Stimulated activated CD8-positive, alpha-beta memory T cell treated with anti-CD3 and anti-CD28 coated beads, Interleukin-4, amount 100 ng/mL, for 4 hours (primary cell): ENCODE results near the gene MRGPRE.

Experiments used
- DNase-seq, 2 donors: peaks; one replicate each; pipeline ENCODE4 v3.0.0-alpha.2; 2020; ENCODE audit warnings: low read depth in 2 of 2, low spot score in 1 of 2

MRGPRE gene

DNA sequence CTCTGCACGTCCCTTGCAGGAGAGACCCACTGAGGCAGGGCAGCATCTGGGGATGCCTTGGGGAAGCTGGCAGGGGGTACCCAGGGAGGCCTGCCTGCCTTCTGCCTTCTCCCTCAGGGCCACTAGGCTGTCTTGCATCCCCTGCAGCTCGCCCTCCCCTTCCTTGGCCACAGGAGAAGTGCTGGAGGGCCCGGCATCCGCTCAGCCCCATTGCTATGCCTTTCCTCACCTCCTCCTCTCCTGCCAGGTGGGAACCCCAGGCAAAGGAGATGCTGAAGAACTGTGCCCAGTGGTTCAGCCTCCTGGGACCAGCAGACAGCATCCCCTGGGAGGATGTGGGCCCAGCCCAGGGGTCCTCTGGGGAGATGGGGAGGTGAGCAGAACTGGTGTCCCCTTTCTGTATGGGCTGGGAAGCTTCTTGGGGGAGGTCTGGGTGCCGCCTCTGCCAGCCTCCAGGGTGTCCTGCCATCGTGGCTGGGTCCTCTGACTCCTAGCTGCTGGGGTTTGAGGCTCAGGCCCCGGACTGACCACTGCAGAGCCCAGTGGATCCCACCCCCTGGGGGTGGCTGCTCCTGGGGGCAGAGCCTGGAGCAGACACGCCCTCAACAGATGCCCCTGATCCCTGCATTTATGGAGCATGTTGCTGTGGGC, 34.2 kb downstream of the MRGPRE start:
- no peak for DNase-seq

- DNase-seq: no peak
These were observed 35.0 kb downstream of the MRGPRE start for GRCh38 chr11:3197044-3197695.

DNA sequence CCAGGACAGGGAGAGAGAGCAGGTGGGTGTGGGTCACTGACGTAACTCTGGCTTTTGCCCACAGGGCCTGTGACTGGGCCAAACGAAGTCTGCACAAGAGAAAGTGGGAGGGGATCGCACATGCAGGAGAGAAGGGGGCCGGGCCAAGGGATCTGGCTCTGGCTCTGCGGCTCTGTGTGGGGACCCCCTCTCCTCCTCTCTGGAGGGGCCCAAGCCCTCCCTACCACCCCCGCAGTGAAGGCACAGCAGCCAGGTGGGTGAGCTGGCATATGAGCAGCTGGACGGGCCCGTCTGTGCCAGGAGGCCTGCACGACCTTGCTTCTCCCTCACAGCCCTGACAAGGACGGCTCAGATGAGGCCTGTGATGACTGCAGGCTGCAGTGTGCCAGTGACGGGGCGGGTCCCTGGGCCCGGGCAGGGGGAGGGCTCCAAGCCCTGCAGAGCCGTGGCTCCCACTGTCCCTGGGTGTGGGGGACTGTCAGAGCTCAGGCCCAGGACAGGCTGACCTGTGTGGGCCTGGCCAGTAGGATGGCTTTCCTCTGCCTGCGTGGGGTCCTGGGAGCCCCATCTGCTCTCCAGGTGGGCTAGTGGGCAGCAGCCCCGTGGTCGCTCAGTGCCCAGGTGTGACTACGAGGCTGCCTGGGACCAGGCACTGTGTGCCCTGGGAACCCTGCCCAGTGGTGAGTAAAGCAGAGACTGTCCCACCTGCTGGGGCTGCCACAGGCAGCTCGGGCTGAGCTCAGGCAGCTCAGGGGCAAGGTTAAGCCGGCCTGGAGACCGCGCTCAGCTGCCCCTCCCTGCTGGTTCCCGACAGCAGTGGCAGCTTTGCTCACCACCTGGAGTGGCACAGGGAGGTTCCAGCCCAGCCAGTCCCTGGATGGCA, 35.8 kb downstream of the MRGPRE start:
- no peak for DNase-seq

DNA sequence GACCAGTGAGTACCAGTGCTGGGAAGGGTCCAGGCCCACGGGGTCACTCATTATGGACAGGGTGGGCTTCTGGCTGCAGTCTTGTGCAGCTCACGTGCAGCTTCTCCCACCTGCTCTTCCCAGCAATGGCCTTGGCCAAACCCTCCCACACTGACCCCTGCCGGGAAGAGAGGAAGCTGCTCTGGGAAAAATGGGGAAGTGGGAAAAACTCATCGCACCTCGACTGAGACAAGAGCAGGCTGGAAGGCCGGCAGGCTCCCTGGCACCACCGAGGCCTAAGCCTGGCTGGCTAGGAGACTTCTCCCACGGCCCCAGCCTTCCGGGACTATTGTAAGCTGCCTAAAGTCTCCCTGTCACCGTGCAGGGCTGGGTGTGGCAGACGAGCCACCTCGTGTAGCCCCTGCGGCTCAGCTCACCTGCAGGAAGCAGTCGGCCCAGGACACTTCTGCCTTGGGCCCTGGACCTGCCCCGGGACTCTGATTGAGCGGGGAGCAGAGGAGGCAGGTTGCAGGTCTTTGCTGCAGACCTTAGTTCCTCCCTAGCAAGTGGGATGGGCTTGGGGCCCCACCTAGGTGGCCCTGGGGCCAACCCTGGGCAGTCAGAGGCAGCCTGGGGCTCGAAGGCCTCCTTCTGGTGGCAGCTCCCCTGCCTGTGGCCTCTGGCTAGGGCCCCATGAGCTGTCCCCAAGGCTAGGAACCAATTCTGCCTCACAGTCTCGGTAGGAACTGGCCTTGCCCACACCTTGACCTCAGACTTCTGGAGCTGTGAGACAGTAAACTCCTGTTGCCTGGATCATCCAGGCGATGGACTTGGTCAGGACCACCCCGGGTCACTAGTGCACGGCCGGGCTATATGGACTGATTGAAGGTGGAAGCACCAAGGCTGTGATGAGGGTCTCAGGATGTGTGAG, 36.7 kb downstream of the MRGPRE start:
- DNase-seq: no peak

DNA sequence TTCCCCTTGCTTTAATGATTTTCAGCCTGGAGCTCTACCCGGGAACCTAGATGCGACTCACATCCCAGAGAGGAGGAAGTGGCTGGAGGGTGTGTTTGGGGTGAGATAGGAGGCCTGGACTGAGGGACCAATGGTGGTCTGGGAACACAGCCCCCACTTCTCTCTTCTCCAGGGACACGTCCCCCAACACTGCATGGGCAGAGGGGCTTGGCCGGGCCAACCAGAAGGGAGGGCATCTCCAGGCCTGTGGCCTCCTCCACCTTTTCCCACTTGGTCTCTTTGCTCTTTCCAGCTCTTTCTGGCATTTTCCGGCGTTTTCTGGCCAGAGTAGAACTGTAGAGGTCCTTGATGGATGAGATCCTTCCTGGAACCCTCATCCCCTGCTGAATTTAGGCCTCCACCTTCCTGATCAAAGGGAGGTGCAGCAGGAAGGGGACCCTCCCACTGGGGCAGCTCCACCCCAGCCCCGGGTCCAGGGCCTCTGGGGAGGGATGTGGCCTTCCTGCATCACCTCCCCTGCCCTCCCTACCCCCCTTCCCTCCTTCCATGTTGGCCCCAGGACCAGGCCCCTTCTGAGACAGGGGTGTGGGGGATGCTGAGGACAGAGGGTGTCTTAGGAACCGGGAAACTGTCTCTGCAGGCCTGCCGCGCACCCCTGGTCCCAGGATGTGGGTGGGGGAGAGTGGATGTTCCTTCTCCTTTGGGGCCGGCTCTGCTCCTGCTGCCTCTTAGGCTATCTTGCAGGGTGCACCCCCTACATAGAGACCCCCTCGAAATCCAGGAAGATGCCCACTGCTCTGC, 38.0 kb downstream of the MRGPRE start:
- no peak for DNase-seq

- no peak for DNase-seq
These were observed 38.7 kb downstream of the MRGPRE start for GRCh38 chr11:3193373-3194015.

DNA sequence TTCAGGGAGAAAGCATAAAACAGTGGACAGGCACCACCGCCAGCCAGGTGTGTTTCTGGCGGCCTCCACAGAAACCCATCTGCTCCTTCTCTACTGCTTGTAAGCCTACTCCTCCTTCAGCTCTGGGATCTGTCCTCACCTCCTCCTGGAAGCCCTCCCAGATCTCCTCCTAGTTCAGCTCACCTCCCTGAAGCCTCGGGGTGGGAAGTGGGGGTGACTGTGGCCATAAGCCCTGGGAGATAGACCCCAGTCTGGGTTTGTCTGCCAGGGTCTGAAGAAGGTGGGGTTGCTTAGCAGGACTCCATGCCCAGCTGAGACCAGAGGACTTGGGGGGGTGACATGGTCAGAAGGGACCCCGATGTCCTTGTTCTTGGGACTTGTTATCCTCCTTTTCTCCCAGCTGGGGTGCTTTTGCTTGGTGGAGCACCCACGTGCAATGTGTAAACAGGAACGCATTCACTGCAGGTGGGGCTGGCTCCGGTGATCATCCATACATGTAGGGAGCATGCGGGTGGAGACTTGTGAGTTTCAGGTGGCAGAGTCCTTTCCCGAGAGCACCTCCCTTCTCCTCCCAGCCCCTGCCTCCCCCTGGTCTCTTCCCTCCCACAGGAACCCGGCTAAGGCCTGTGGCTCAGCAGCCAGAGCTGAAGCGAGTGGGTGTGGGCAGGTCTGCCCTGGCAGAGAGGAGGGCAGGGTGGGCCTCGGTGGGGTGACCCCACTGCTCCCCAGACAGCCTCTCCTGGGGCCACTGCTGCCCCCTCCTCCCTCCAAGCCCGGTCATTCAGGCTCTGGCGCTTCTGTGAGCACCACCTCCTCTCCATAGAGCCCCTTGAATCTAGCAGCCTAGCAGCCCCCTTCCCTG, 39.5 kb downstream of the MRGPRE start:
- DNase-seq: no peak

GRCh38 chr11:3191586-3192324, 40.5 kb downstream of the MRGPRE start:
- no peak for DNase-seq

DNA sequence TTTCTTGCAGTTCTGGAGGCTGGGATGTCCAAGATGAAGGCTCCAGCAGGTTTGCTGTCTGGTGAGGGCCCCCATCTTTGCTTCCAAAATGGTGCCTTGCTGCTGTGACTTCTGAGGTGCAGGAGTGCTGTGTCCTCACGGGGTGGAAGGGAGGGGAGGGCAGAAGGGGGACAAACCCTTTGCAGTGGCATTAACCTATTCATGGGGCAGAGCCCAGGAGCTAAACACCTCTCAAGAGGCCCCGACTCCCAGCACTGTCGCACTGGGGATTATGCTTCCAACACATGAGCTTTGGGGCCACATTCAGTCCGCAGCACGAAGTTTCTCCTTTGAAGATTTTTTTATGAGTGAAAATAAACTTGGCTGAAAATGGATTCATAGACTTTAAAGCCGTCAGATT, 41.6 kb downstream of the MRGPRE start:
- DNase-seq: no peak

GRCh38 chr11:3189886-3190583, 42.2 kb downstream of the MRGPRE start:
- DNase-seq: no peak

DNA sequence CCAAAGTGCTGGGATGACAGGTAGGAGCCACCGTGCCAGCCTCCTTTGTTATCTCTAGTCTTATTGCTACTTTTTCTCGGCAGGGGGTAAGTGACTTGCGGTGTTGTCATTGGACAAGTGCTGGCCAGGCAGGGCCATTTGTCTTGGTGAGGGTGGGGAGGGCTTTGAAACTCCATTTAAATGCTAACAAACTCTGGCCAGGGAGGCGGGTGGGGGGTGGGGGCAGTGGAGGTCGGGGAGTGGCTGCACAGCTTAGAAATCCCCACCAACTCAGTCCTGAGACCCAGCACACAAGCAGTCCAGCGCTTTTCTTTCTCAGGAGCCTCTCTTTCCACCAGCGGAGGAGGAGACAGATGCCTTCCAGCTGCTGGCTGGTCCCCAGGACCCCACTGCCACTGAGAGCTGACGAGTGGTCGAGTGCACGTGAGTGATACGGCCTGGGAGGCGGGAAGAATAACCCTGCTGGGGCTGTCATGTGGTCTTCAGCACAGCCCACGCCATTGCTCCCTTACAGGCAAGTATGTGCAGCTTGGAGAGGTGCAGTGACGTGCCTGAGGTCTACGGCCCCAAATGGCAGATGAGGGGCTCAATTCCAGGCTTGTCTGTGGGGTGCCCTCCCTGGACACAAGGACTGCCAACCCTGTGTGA, 42.9 kb downstream of the MRGPRE start:
- no peak for DNase-seq

DNA sequence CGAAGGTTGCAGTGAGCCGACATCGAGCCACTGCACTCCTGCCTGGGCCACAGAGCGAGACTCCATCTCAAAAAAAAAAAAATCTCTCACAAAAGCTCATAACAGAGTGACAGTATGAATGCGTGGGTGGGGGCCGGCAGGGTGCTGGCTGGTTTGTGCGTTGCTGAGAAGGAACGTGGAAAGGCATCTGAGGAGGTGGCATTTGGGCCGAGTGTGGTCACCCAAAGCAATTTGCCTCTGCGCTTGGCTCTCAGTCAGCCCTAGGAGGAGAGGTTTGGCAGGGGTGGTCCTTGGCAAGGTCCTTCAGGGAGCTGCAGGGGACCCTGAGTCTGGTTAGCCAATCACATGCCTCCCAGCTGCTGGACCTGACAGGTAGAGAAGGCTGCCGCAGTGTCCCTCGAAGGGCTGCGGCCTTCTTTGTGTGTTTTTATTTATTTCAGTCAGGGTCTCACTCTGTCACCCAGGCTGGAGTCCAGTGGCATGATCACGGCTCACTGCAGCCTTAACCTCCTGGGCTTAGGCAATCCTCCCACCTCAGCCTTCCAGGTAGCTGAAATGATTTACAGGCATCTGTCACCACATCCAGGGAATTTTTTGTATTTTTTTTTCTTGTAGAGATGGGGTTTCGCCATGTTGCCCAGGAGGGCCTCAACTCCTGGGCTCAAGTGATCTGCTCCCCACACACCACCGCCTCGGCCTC, 43.6 kb downstream of the MRGPRE start:
- DNase-seq: no peak

- DNase-seq: no peak
These were observed 45.9 kb downstream of the MRGPRE start for GRCh38 chr11:3186166-3186953.

- DNase-seq: no peak
These were observed 47.4 kb downstream of the MRGPRE start for GRCh38 chr11:3184732-3185347.

DNA sequence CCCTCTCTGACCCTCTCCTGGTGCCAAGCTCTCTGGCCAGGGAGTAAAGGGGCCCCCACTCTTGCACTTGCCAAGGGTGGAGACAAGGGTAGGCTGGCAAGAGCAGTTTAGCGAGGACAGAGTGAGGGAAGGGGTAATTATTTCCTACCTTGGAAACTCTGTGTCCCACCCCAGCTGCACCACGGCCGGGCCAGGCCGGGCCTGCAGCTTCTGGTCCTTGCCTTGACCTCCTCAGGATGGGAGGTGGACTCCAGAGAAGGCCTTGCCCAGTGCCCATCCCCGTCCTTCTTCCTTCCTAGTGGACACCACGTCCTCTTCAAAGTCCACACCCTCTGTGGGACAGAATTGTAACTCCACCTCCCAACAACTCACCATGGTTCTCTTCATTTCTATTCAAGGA, 48.7 kb downstream of the MRGPRE start:
- DNase-seq: no peak
